Activated T-cell treated with anti-CD3 and anti-CD28 coated beads, Interleukin-2, amount 50 U/mL, for 4 hours (primary cell): Measurements from ENCODE around the gene PELI3. TPM values are rescaled to one million over a fixed set of nuclear protein-coding genes. Genes with fewer than 3 reads are reported as not detected.

ENCODE experiments used
- ATAC-seq, 2 donors: fragments of 200-7000 bp; cut with Tn5 transposase; one replicate each; pipeline ENCODE4 v1.10.0; 2021
- DNase-seq: peaks from one replicate; pipeline ENCODE4 v3.0.0-alpha.2; 2020
- H3K27me3 Mint-ChIP-seq: one replicate; pipeline ENCODE4 v1.8.0; 2021; ENCODE audit warnings: low read depth, mixed read lengths
- H3K36me3 Mint-ChIP-seq: one replicate; pipeline ENCODE4 v1.8.0; 2022; ENCODE audit warnings: mixed read lengths; ENCODE audit not compliant: insufficient read depth
- H3K4me1 Mint-ChIP-seq: one replicate; pipeline ENCODE4 v1.8.0; 2021; ENCODE audit warnings: low read depth, mixed read lengths
- H3K4me3 Mint-ChIP-seq: one replicate; pipeline ENCODE4 v1.8.0; 2021; ENCODE audit warnings: mild to moderate bottlenecking, moderate library complexity, mixed read lengths
- H3K9me3 Mint-ChIP-seq: one replicate; pipeline ENCODE4 v1.8.0; 2021; ENCODE audit warnings: mixed read lengths
- total RNA-seq, 3 donors: library from RNA; stranded (reverse); gene quantifications; one replicate each; pipeline ENCODE4 v1.2.1, GENCODE V29; 2021

The PELI3 gene
- total RNA-seq, 3 donors from 2014 or later = 4.9 to 8.5 (median 7.8) TPM

GRCh38 chr11:66492161-66492865, 25.6 kb downstream of the PELI3 start:
- H3K27me3 Mint-ChIP-seq = no peaks in the 10 kb centered on the region
- H3K4me3 Mint-ChIP-seq = no peak overlapping the region
- H3K9me3 Mint-ChIP-seq = no peaks in the 10 kb centered on the region
- DNase-seq = no peak
- peaks cover 20% of the 10 kb centered on the region for H3K36me3 Mint-ChIP-seq
- H3K4me1 Mint-ChIP-seq = no peaks in the 10 kb centered on the region
- no peak for ATAC-seq

GRCh38 chr11:66493130-66493529, 26.4 kb downstream of the PELI3 start:
- Mint-ChIP-seq H3K4me1 (no peaks in the 10 kb centered on the region), H3K9me3 (no peaks in the 10 kb centered on the region), H3K27me3 (no peaks in the 10 kb centered on the region), H3K4me3 (no peak overlapping the region), H3K36me3 (peaks cover 23% of the 10 kb centered on the region)
- no peak for DNase-seq
- no peak for ATAC-seq

- ATAC-seq (no peak), DNase-seq (no peak)
- Mint-ChIP-seq H3K4me1 (no peaks in the 10 kb centered on the region), H3K4me3 (no peak overlapping the region), H3K36me3 (peaks cover 18% of the 10 kb centered on the region), H3K27me3 (no peaks in the 10 kb centered on the region), H3K9me3 (no peaks in the 10 kb centered on the region)
Observed at GRCh38 chr11:66494458-66494857, 27.8 kb downstream of the PELI3 start.

GRCh38 chr11:66494935-66495334, 28.2 kb downstream of the PELI3 start:
- H3K36me3 Mint-ChIP-seq = peaks cover 16% of the 10 kb centered on the region
- H3K4me3 Mint-ChIP-seq = no peak overlapping the region
- H3K27me3 Mint-ChIP-seq = no peaks in the 10 kb centered on the region
- H3K4me1 Mint-ChIP-seq = no peaks in the 10 kb centered on the region
- ATAC-seq (no peak), DNase-seq (no peak)
- H3K9me3 Mint-ChIP-seq = no peaks in the 10 kb centered on the region

GRCh38 chr11:66495401-66495854, 28.7 kb downstream of the PELI3 start:
- Mint-ChIP-seq H3K4me1 (no peaks in the 10 kb centered on the region), H3K27me3 (no peaks in the 10 kb centered on the region), H3K4me3 (no peak overlapping the region), H3K9me3 (no peaks in the 10 kb centered on the region), H3K36me3 (peaks cover 16% of the 10 kb centered on the region)
- DNase-seq (no peak), ATAC-seq (no peak)

- H3K36me3 Mint-ChIP-seq = peaks cover 14% of the 10 kb centered on the region
- no peaks in the 10 kb centered on the region for H3K27me3 Mint-ChIP-seq
- ATAC-seq (no peak), DNase-seq (no peak)
- H3K4me3 Mint-ChIP-seq = no peak overlapping the region
- no peaks in the 10 kb centered on the region for H3K4me1 Mint-ChIP-seq
- no peaks in the 10 kb centered on the region for H3K9me3 Mint-ChIP-seq
Observed at GRCh38 chr11:66497206-66497605, 30.5 kb downstream of the PELI3 start.

- no peak for ATAC-seq
- DNase-seq = no peak
- Mint-ChIP-seq H3K4me1 (no peaks in the 10 kb centered on the region), H3K4me3 (no peak overlapping the region), H3K9me3 (no peaks in the 10 kb centered on the region), H3K27me3 (no peaks in the 10 kb centered on the region), H3K36me3 (peaks cover 10% of the 10 kb centered on the region)
Observed at GRCh38 chr11:66498506-66498905, 31.8 kb downstream of the PELI3 start.

- H3K9me3 Mint-ChIP-seq = no peaks in the 10 kb centered on the region
- H3K27me3 Mint-ChIP-seq = no peaks in the 10 kb centered on the region
- peaks cover 24% of the 10 kb centered on the region for H3K36me3 Mint-ChIP-seq
- H3K4me1 Mint-ChIP-seq = no peaks in the 10 kb centered on the region
- H3K4me3 Mint-ChIP-seq = no peak overlapping the region
- DNase-seq = no peak
- ATAC-seq = no peak
Observed at GRCh38 chr11:66505276-66505816, 38.6 kb downstream of the PELI3 start.

- DNase-seq (no peak), ATAC-seq (no peak)
- Mint-ChIP-seq H3K9me3 (no peaks in the 10 kb centered on the region), H3K4me1 (peaks cover 9% of the 10 kb centered on the region), H3K36me3 (peaks cover 17% of the 10 kb centered on the region), H3K4me3 (no peak overlapping the region), H3K27me3 (no peaks in the 10 kb centered on the region)
Observed at GRCh38 chr11:66509131-66509561, 42.4 kb downstream of the PELI3 start.

GRCh38 chr11:66510271-66510989, 43.7 kb downstream of the PELI3 start, which contains the start of gene BBS1:
BBS1 (plus strand) TSS chr11:66510635; CDS start chr11:66510660, 25 bp downstream.
- peaks cover 9% of the 10 kb centered on the region for H3K4me1 Mint-ChIP-seq
- H3K27me3 Mint-ChIP-seq = no peaks in the 10 kb centered on the region
- DNase-seq (peak; percentile 79), ATAC-seq (peak; percentile 98 to 100)
- H3K4me3 Mint-ChIP-seq = peak within 1 kb of the TSS; percentile 90
- H3K36me3 Mint-ChIP-seq = peaks cover 14% of the 10 kb centered on the region
- H3K9me3 Mint-ChIP-seq = no peaks in the 10 kb centered on the region

- H3K9me3 Mint-ChIP-seq = no peaks in the 10 kb centered on the region
- peaks cover 12% of the 10 kb centered on the region for H3K36me3 Mint-ChIP-seq
- ATAC-seq (peak in 1 of 2 donors; percentile 3), DNase-seq (no peak)
- no peaks in the 10 kb centered on the region for H3K27me3 Mint-ChIP-seq
- peak overlapping the region; percentile 90 for H3K4me3 Mint-ChIP-seq
- H3K4me1 Mint-ChIP-seq = peaks cover 9% of the 10 kb centered on the region
Observed at GRCh38 chr11:66510990-66511339, 44.3 kb downstream of the PELI3 start.

GRCh38 chr11:66523611-66524010, 56.9 kb downstream of the PELI3 start:
- no peaks in the 10 kb centered on the region for H3K9me3 Mint-ChIP-seq

GRCh38 chr11:66524304-66525040, 57.8 kb downstream of the PELI3 start:
- H3K36me3 Mint-ChIP-seq = peaks cover 23% of the 10 kb centered on the region
- no peaks in the 10 kb centered on the region for H3K4me1 Mint-ChIP-seq
- DNase-seq (no peak), ATAC-seq (no peak)
- no peaks in the 10 kb centered on the region for H3K27me3 Mint-ChIP-seq
- no peaks in the 10 kb centered on the region for H3K9me3 Mint-ChIP-seq
- H3K4me3 Mint-ChIP-seq = no peak overlapping the region

More at GRCh38 chr11:66523611-66524010, 56.9 kb downstream of the PELI3 start:
- H3K27me3 Mint-ChIP-seq = no peaks in the 10 kb centered on the region
- DNase-seq = no peak
- peaks cover 23% of the 10 kb centered on the region for H3K36me3 Mint-ChIP-seq
- H3K4me3 Mint-ChIP-seq = no peak overlapping the region
- no peaks in the 10 kb centered on the region for H3K4me1 Mint-ChIP-seq
- no peak for ATAC-seq
